Measurements from ENCODE around the gene TNFSF9.
A peak's percentile ranks its signal among the peaks of the same experiment; 100 is the strongest.
"Not testable (repeated sequence)": the region's sequence is repeated elsewhere in the genome, so short reads cannot be mapped to it uniquely, and the experiment has no call there.

Gene TNFSF9

GRCh38 chr19:6503407-6504201 lies 27.2 kb upstream of the TNFSF9 start:
- no peak for DNase-seq (ENCODE audit: low read depth in 2 of 2, low spot score in 1 of 2)

GRCh38 chr19:6508028-6508771 lies 22.6 kb upstream of the TNFSF9 start:
- not testable (repeated sequence) for DNase-seq (ENCODE audit: low read depth in 2 of 2, low spot score in 1 of 2)

GRCh38 chr19:6509118-6509971 lies 21.5 kb upstream of the TNFSF9 start:
- DNase-seq (ENCODE audit: low read depth in 2 of 2, low spot score in 1 of 2): no peak

GRCh38 chr19:6510618-6511017 lies 20.2 kb upstream of the TNFSF9 start:
- DNase-seq (ENCODE audit: low read depth in 2 of 2, low spot score in 1 of 2): no peak

GRCh38 chr19:6514089-6514488 lies 16.7 kb upstream of the TNFSF9 start:
- DNase-seq (ENCODE audit: low read depth in 2 of 2, low spot score in 1 of 2): no peak

GRCh38 chr19:6514926-6515544 lies 15.8 kb upstream of the TNFSF9 start:
- no peak for DNase-seq (ENCODE audit: low read depth in 2 of 2, low spot score in 1 of 2)

GRCh38 chr19:6516018-6516658 lies 14.7 kb upstream of the TNFSF9 start:
- DNase-seq (ENCODE audit: low read depth in 2 of 2, low spot score in 1 of 2): peak; percentile 23 to 36

- DNase-seq (ENCODE audit: low read depth in 2 of 2, low spot score in 1 of 2): peak; percentile 75 to 95
Measured at GRCh38 chr19:6516659-6517291, 14.1 kb upstream of the TNFSF9 start.

GRCh38 chr19:6518145-6518911 lies 12.5 kb upstream of the TNFSF9 start:
- DNase-seq (ENCODE audit: low read depth in 2 of 2, low spot score in 1 of 2): no peak

- DNase-seq (ENCODE audit: low read depth in 2 of 2, low spot score in 1 of 2): no peak
Measured at GRCh38 chr19:6519289-6519688, 11.5 kb upstream of the TNFSF9 start.

GRCh38 chr19:6521718-6522646 lies 8.8 kb upstream of the TNFSF9 start:
- DNase-seq (ENCODE audit: low read depth in 2 of 2, low spot score in 1 of 2): peak; percentile 37 to 68

GRCh38 chr19:6522712-6523111 lies 8.1 kb upstream of the TNFSF9 start:
- no peak for DNase-seq (ENCODE audit: low read depth in 2 of 2, low spot score in 1 of 2)

- no peak for DNase-seq (ENCODE audit: low read depth in 2 of 2, low spot score in 1 of 2)
Measured at GRCh38 chr19:6524311-6524710, 6.5 kb upstream of the TNFSF9 start.

- no peak for DNase-seq (ENCODE audit: low read depth in 2 of 2, low spot score in 1 of 2)
Measured at GRCh38 chr19:6527893-6528543, 2.8 kb upstream of the TNFSF9 start.

- DNase-seq (ENCODE audit: low read depth in 2 of 2, low spot score in 1 of 2): no peak
Measured at GRCh38 chr19:6528544-6529121, 2.2 kb upstream of the TNFSF9 start.

- DNase-seq (ENCODE audit: low read depth in 2 of 2, low spot score in 1 of 2): no peak
Measured at GRCh38 chr19:6529351-6529750, 1.5 kb upstream of the TNFSF9 start.

GRCh38 chr19:6529937-6530385 lies 865 bp upstream of the TNFSF9 start:
- no peak for DNase-seq (ENCODE audit: low read depth in 2 of 2, low spot score in 1 of 2)
